K562 (cell line): ENCODE measurements around the gene MSANTD4. TPM values are rescaled to one million over a fixed set of nuclear protein-coding genes. Genes with fewer than 3 reads are reported as not detected.

ENCODE experiments used
- ATAC-seq: fragments of 200-7000 bp; cut with Tn5 transposase; 3 replicates; pipeline ENCODE4 v1.9.1; 2020; ENCODE audit warnings: moderate library complexity
- BruUV-seq: library from RNA; stranded (reverse); fragments of 400-500 nt; replicated peaks from 2 replicates; lab custom pipeline; 2021; lab: Mats Ljungman, UMichigan
- CTCF ChIA-PET: fragments of 300-600 bp; formaldehyde crosslinking; extraction: SDS; loops from one replicate; lab custom pipeline; 2021; ENCODE audit warnings: low intra/inter-chr PET ratio; lab: Yijun Ruan, JAX
- POLR2A ChIA-PET: fragments of 300-600, 350-650 bp; sonication (Branson Sonifier 250); formaldehyde crosslinking; extraction: SDS; loops from one replicate; lab custom pipeline; 2021; ENCODE audit warnings: antibody characterized with exemption, inconsistent platforms; lab: Yijun Ruan, JAX
- DNase-seq, 4 experiments: peaks; one replicate each; pipeline versions ENCODE4 v3.0.0 to v3.0.0-alpha.2; 2011 to 2018; ENCODE audit warnings: low spot score in 3 of 4, mixed read lengths in 3 of 4; ENCODE audit errors: extremely low read depth in 1 of 4
- FAIRE-seq: peaks from 2 replicates; lab custom pipeline; 2011; peaks lifted over from hg19 to GRCh38; lab: Jason Lieb, UNC
- H2AFZ ChIP-seq: 2 replicates; pipeline ENCODE4 v1.6.0; 2011; ENCODE audit warnings: low read depth, low read length, control low read depth, inconsistent platforms
- H3K27ac ChIP-seq: fragments of 200-600 bp; 3 replicates; pipeline ENCODE4 v1.8.0; 2011; ENCODE audit warnings: low read depth, mild to moderate bottlenecking, control low read depth, inconsistent platforms, low read length, moderate library complexity, mixed read lengths; ENCODE audit errors: extremely low read depth
- H3K27me3 ChIP-seq, 2 experiments: fragments of 300-600 bp in 1 of 2; 2 replicates in 1 of 2; 3 replicates in 1 of 2; pipeline versions ENCODE4 v1.6.0 to v1.8.0; 2011; ENCODE audit warnings: inconsistent platforms in 2 of 2, low read length in 2 of 2, mild to moderate bottlenecking in 1 of 2, mixed read lengths in 1 of 2, moderate library complexity in 1 of 2; ENCODE audit not compliant: control insufficient read depth in 2 of 2, insufficient read depth in 2 of 2
- H3K36me3 ChIP-seq: fragments of 300-600 bp; 3 replicates; pipeline ENCODE4 v1.8.0; 2011; ENCODE audit warnings: mild to moderate bottlenecking, low read length, inconsistent platforms; ENCODE audit not compliant: control insufficient read depth, insufficient read depth
- H3K4me1 ChIP-seq, 2 experiments: fragments of 200-600 bp in 1 of 2; replicated peaks in 1 of 2; 2 replicates in 1 of 2; 3 replicates in 1 of 2; pipeline versions ENCODE4 v1.5.1 to v1.8.0; 2011; ENCODE audit warnings: inconsistent platforms in 2 of 2, low read length in 2 of 2, mild to moderate bottlenecking in 1 of 2, mixed read lengths in 1 of 2, moderate library complexity in 1 of 2; ENCODE audit not compliant: control insufficient read depth in 2 of 2, insufficient read depth in 2 of 2
- H3K4me2 ChIP-seq: 2 replicates; pipeline ENCODE4 v1.6.1; 2011; ENCODE audit warnings: low read length, control low read depth, inconsistent platforms, mixed read lengths; ENCODE audit not compliant: insufficient read depth
- H3K4me3 ChIP-seq: fragments of 200-600 bp; sonication (generic), shearing (Covaris generic); 2 replicates; pipeline ENCODE4 v1.5.1; 2016; ENCODE audit warnings: control low read depth, inconsistent platforms
- H3K79me2 ChIP-seq: fragments of 200-600 bp; 3 replicates; pipeline ENCODE4 v1.8.0; 2011; ENCODE audit warnings: low read length, inconsistent platforms; ENCODE audit not compliant: control insufficient read depth, insufficient read depth
- H3K9ac ChIP-seq, 2 experiments: 2 replicates each; pipeline versions ENCODE4 v1.6.0 to v1.6.1; 2011; ENCODE audit warnings: low read depth in 2 of 2, low read length in 2 of 2, control low read depth in 1 of 2, inconsistent platforms in 1 of 2, mild to moderate bottlenecking in 1 of 2, mixed read lengths in 1 of 2; ENCODE audit not compliant: insufficient read depth in 1 of 2
- H3K9me1 ChIP-seq: one replicate; pipeline ENCODE4 v1.6.0; 2011; ENCODE audit warnings: inconsistent platforms, mild to moderate bottlenecking, low read length, moderate library complexity; ENCODE audit not compliant: control insufficient read depth, insufficient read depth
- H3K9me3 ChIP-seq: replicated peaks from 2 replicates; pipeline ENCODE4 v1.5.1; 2011; ENCODE audit warnings: low read depth, low read length, inconsistent platforms; ENCODE audit not compliant: control insufficient read depth, insufficient read depth
- H4K20me1 ChIP-seq: replicated peaks from 2 replicates; pipeline ENCODE4 v1.6.1; 2011; ENCODE audit warnings: low read length, inconsistent platforms, mixed read lengths; ENCODE audit not compliant: control insufficient read depth, insufficient read depth
- E2F5 ChIP-seq: sonication (generic); formaldehyde crosslinking; IDR thresholded peaks from 2 replicates; pipeline ENCODE4 v1.8.0; 2022; ENCODE audit warnings: mild to moderate bottlenecking, missing genetic modification reagents
- FOXJ3 ChIP-seq: sonication (generic); formaldehyde crosslinking; IDR thresholded peaks from 2 replicates; pipeline ENCODE4 v1.4.0; 2020; ENCODE audit warnings: mild to moderate bottlenecking, missing genetic modification reagents
- PML ChIP-seq: IDR thresholded peaks from 2 replicates; pipeline ENCODE4 v1.6.1; 2012; ENCODE audit warnings: low read length, inconsistent platforms
- POLR2A ChIP-seq: fragments of 450-650 bp; conservative IDR thresholded peaks from 2 replicates; pipeline ENCODE4 v1.6.1; 2016
- RCOR1 ChIP-seq, 2 experiments: IDR thresholded peaks; 2 replicates each; pipeline ENCODE4 v1.6.1; 2012; ENCODE audit warnings: low read depth in 2 of 2, low read length in 2 of 2, borderline replicate concordance in 1 of 2, improper control_type of control experiment in 1 of 2
- RNF2 ChIP-seq: sonication (generic); IDR thresholded peaks from 2 replicates; pipeline ENCODE4 v1.6.1; 2016
- SIN3A ChIP-seq, 2 experiments: fragments of 150-350 bp in 1 of 2; IDR thresholded peaks; 2 replicates each; pipeline ENCODE4 v1.6.1; 2011 to 2016; ENCODE audit warnings: borderline replicate concordance in 2 of 2, low read depth in 2 of 2, low read length in 2 of 2, mild to moderate bottlenecking in 2 of 2, moderate library complexity in 2 of 2; ENCODE audit not compliant: control insufficient read depth in 1 of 2
- ZBTB34 ChIP-seq: fragments of 250-450 bp; sonication (Bioruptor Pico); IDR thresholded peaks from 2 replicates; pipeline ENCODE4 v1.8.0; 2021; ENCODE audit warnings: mild to moderate bottlenecking, moderate library complexity
- ZFPM2 ChIP-seq: fragments of 250-450 bp; sonication (Bioruptor Pico); IDR thresholded peaks from 2 replicates; pipeline ENCODE4 v1.5.1; 2022; ENCODE audit warnings: mild to moderate bottlenecking
- ZNF764 ChIP-seq: fragments of 250-450 bp; sonication (Bioruptor Pico); IDR thresholded peaks from 2 replicates; pipeline ENCODE4 v1.4.0; 2020; ENCODE audit warnings: low read depth, mild to moderate bottlenecking, moderate library complexity
- WGBS: fragments of 100-300 bp; shearing (Covaris generic); methylation state at CpG from one replicate; pipeline ENCODE4 v1.1.6; 2016; ENCODE audit warnings: low coverage, mixed read lengths; ENCODE audit not compliant: insufficient coverage; ENCODE audit errors: missing lambda C conversion rate; 5-methylcytosine and 5-hydroxymethylcytosine counted together
- in situ Hi-C: fragments of 300-500 bp; cut with MboI; formaldehyde crosslinking; loops from 4 replicates; pipeline ENCODE4 v1.15.0; 2018; ENCODE audit warnings: inconsistent platforms, mixed read lengths
- intact Hi-C: fragments of 100-400 bp; cut with micrococcal nuclease; formaldehyde crosslinking; loops from 2 replicates; pipeline ENCODE4 v1.14.2; 2022
- polyA plus RNA-seq, 8 experiments: library from polyadenylated mRNA; depleted of rRNA in 4 of 8; stranded (reverse) in 5 of 8; unstranded in 3 of 8; fragments of >200 nt; fragmentation: Nextera tagmentation in 2 of 8; fragmentation: Illumina TruSeq in 1 of 8; extraction: Ambion mirVana in 2 of 8; extraction: Trizol in 1 of 8; gene quantifications; 2 replicates each; pipeline versions ENCODE4 v1.2.1 to v1.2.3, GENCODE V29; 2011 to 2014; ENCODE audit warnings: inconsistent platforms in 1 of 8, missing spikeins in 1 of 8
- total RNA-seq, 7 experiments: library from RNA; depleted of rRNA in 6 of 7; stranded (reverse); fragments of >200 nt in 6 of 7; fragmentation: Illumina TruSeq in 2 of 7; extraction: Trizol in 2 of 7; gene quantifications; 2 replicates each; pipeline versions ENCODE4 v1.2.1 to v1.2.3, GENCODE V29; 2011 to 2021; ENCODE audit warnings: low replicate concordance in 1 of 7
- TF ChIP-seq, protein P1 (sequence below): sonication (generic); formaldehyde crosslinking; IDR thresholded peaks from 2 replicates; pipeline ENCODE4 v1.9.0; 2022; ENCODE audit warnings: mild to moderate bottlenecking, missing genetic modification reagents
- TF ChIP-seq, protein P2 (sequence below), 2 experiments: fragments of 200-800 bp in 1 of 2; sonication (Bioruptor generic) in 1 of 2; sonication (generic) in 1 of 2; formaldehyde crosslinking in 1 of 2; IDR thresholded peaks in 1 of 2; conservative IDR thresholded peaks in 1 of 2; 2 replicates each; pipeline versions ENCODE4 v1.5.0 to v1.6.1; 2016 to 2020; ENCODE audit warnings: missing compliant biosample characterization in 1 of 2, missing genetic modification characterization in 1 of 2, missing genetic modification reagents in 1 of 2

MSANTD4 gene
- total and polyA plus RNA-seq, 9 of the 15 experiments (the other 6 are each of a cell fraction or from before 2014, with no cell fraction given) = 5.0 to 16.4 (median 10.2) TPM

DNA sequence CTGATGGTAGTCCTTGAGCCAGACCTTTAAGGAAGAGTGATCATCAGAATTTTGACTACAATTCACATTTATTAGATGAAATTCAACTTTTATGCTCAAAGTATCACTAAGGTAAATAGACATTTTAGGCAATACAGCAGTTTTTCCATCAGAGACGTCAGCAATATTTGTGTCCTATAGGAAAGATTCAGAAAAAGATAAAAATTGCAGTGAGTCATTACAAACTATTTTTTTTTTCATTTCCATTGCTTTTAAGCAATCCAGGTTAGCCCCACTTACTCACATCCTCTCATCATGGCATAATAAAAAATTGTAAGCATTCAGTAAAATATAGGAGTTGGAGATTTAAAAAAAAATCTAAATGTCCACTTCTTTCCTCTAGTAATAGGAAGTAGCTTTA, 46.9 kb downstream of the MSANTD4 start:
- H3K4me3 ChIP-seq = no peak overlapping the region
- H3K9me1 ChIP-seq = no peaks in the 10 kb centered on the region
- no peak overlapping the region for H3K27ac ChIP-seq
- in situ Hi-C loops = no loop called here
- no peak overlapping the region for H3K4me2 ChIP-seq
- no peak overlapping the region for H3K9ac ChIP-seq
- BruUV-seq = no TSS peak
- no peaks in the 10 kb centered on the region for H3K79me2 ChIP-seq
- intact Hi-C loops = no loop called here
- POLR2A ChIA-PET = no interaction called here
- no peaks in the 10 kb centered on the region for H3K27me3 ChIP-seq
- FAIRE-seq (no peak), ATAC-seq (no peak)
- no peaks in the 10 kb centered on the region for H3K4me1 ChIP-seq
- CTCF ChIA-PET = no interaction called here
- TF ChIP-seq, protein P1, sequence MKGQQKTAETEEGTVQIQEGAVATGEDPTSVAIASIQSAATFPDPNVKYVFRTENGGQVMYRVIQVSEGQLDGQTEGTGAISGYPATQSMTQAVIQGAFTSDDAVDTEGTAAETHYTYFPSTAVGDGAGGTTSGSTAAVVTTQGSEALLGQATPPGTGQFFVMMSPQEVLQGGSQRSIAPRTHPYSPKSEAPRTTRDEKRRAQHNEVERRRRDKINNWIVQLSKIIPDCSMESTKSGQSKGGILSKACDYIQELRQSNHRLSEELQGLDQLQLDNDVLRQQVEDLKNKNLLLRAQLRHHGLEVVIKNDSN (CRISPR knock-in tag) = no peak
- TF ChIP-seq RCOR1 (IDR thresholded peaks at IDR 0.05; ENCODE audit: borderline replicate concordance in 1 of 2, low read depth in 2 of 2, low read length in 2 of 2) (no peak), FOXJ3 (CRISPR knock-in tag) (no peak)
- TF ChIP-seq, all 486 proteins: peak for 0
- H2AFZ ChIP-seq = no peak overlapping the region
- H3K9me3 ChIP-seq = no peaks in the 10 kb centered on the region
- WGBS = 0% methylated on average over 1 of the region's 1 CpG
- DNase-seq = no peak
- H4K20me1 ChIP-seq = no peaks in the 10 kb centered on the region
- H3K36me3 ChIP-seq = no peaks in the 10 kb centered on the region

- Histone ChIP-seq H3K4me3 (no peak overlapping the region), H3K4me2 (no peak overlapping the region), H3K9me1 (no peaks in the 10 kb centered on the region), H3K27me3 (no peaks in the 10 kb centered on the region), H3K79me2 (no peaks in the 10 kb centered on the region), H3K9ac (no peak overlapping the region), H3K36me3 (no peaks in the 10 kb centered on the region), H3K9me3 (no peaks in the 10 kb centered on the region), H4K20me1 (no peaks in the 10 kb centered on the region), H3K27ac (no peak overlapping the region), H3K4me1 (no peaks in the 10 kb centered on the region), H2AFZ (no peak overlapping the region)
- ATAC-seq (no peak), FAIRE-seq (no peak), DNase-seq (no peak)
- BruUV-seq = no TSS peak
- CTCF ChIA-PET = no interaction called here
- in situ Hi-C loops = no loop called here
- POLR2A ChIA-PET = interaction anchor here (1.5 kb wide), 1 partner anchor 10 kb away, joined by 3 read pairs; no protein-coding TSS in a partner anchor
- intact Hi-C loops = no loop called here
- WGBS = 0% methylated on average over 1 of the region's 1 CpG
- TF ChIP-seq SIN3A (IDR thresholded peaks at IDR 0.05; ENCODE audit: borderline replicate concordance in 2 of 2, control insufficient read depth in 1 of 2, low read depth in 2 of 2, low read length in 2 of 2) = no peak
- TF ChIP-seq, protein P2, sequence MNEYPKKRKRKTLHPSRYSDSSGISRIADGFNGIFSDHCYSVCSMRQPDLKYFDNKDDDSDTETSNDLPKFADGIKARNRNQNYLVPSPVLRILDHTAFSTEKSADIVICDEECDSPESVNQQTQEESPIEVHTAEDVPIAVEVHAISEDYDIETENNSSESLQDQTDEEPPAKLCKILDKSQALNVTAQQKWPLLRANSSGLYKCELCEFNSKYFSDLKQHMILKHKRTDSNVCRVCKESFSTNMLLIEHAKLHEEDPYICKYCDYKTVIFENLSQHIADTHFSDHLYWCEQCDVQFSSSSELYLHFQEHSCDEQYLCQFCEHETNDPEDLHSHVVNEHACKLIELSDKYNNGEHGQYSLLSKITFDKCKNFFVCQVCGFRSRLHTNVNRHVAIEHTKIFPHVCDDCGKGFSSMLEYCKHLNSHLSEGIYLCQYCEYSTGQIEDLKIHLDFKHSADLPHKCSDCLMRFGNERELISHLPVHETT (CRISPR knock-in tag; conservative IDR thresholded peaks at IDR 0.05 in 1 of 2, IDR thresholded peaks at IDR 0.05 in 1 of 2) = no peak
- no peak for TF ChIP-seq ZNF764 (CRISPR knock-in tag)
- no peak for TF ChIP-seq ZFPM2 (CRISPR knock-in tag)
- TF ChIP-seq PML = no peak
- no peak for TF ChIP-seq POLR2A
- no peak for TF ChIP-seq RNF2
- TF ChIP-seq ZBTB34 (CRISPR knock-in tag) = no peak
- no peak for TF ChIP-seq E2F5
Measured at GRCh38 chr11:105969756-105970155, 52.3 kb downstream of the MSANTD4 start.
